HCT116 (cell line): Measurements from ENCODE around the gene TPH2. TPM values are rescaled to one million over a fixed set of nuclear protein-coding genes. Genes with fewer than 3 reads are reported as not detected.

Source experiments
- ATAC-seq: fragments of 200-7000 bp; cut with Tn5 transposase; 2 replicates; pipeline ENCODE4 v1.9.1; 2020; ENCODE audit warnings: mild to moderate bottlenecking, moderate library complexity
- BruUV-seq: library from RNA; stranded (reverse); fragments of 400-500 nt; replicated peaks from 2 replicates; lab custom pipeline; 2021; lab: Mats Ljungman, UMichigan
- CTCF ChIA-PET: fragments of 300-600 bp; sonication (Branson Sonifier 250); formaldehyde crosslinking; loops from one replicate; lab custom pipeline; 2021; ENCODE audit warnings: antibody characterized with exemption; lab: Charles Lee
- POLR2A ChIA-PET: fragments of 300-600, 350-600 bp; sonication (Branson Sonifier 250); formaldehyde crosslinking; loops from one replicate; lab custom pipeline; 2021; ENCODE audit warnings: antibody characterized with exemption; lab: Charles Lee
- RAD21 ChIA-PET, 2 experiments: fragments of 300-600 bp; sonication (Branson Sonifier 250); formaldehyde crosslinking; loops; one replicate each; lab custom pipeline; 2023; ENCODE audit warnings: low total read pairs in 2 of 2; ENCODE audit not compliant: uncharacterized antibody in 2 of 2, unreplicated experiment in 2 of 2, low non-redundant PET in 1 of 2; lab: Charles Lee
- DNase-seq: peaks from one replicate; pipeline ENCODE4 v3.0.0-alpha.2; 2010; ENCODE audit warnings: low read depth, low spot score
- H2AFZ ChIP-seq: fragments of 200-600 bp; shearing (Covaris generic), sonication (generic); 2 replicates; pipeline ENCODE4 v1.6.1; 2017; ENCODE audit warnings: low read depth, mixed run types, mixed read lengths, antibody characterized with exemption, low read length; ENCODE audit not compliant: poor library complexity, severe bottlenecking
- H3K27ac ChIP-seq: 2 replicates; pipeline ENCODE4 v1.5.1; 2012; ENCODE audit warnings: low read depth, low read length
- H3K27me3 ChIP-seq: fragments of 200-600 bp; sonication (generic); 2 replicates; pipeline ENCODE4 v1.6.1; 2016; ENCODE audit warnings: mixed run types, low read length, mixed read lengths; ENCODE audit not compliant: insufficient read depth
- H3K36me3 ChIP-seq, 2 experiments: fragments of 200-500 bp in 1 of 2; fragments of 200-600 bp in 1 of 2; sonication (Bioruptor generic) in 1 of 2; sonication (generic) in 1 of 2; 2 replicates each; pipeline versions ENCODE4 v1.5.1 to v1.6.1; 2014 to 2016; ENCODE audit warnings: low read length in 2 of 2, inconsistent platforms in 1 of 2, mixed read lengths in 1 of 2, mixed run types in 1 of 2; ENCODE audit not compliant: insufficient read depth in 2 of 2, control insufficient read depth in 1 of 2
- H3K4me1 ChIP-seq, 2 experiments: fragments of 200-600 bp in 1 of 2; sonication (generic) in 1 of 2; 2 replicates each; pipeline versions ENCODE4 v1.5.1 to v1.6.1; 2012 to 2017; ENCODE audit warnings: low read length in 2 of 2, inconsistent platforms in 1 of 2, mild to moderate bottlenecking in 1 of 2, mixed read lengths in 1 of 2, mixed run types in 1 of 2, moderate library complexity in 1 of 2; ENCODE audit not compliant: insufficient read depth in 2 of 2, control insufficient read depth in 1 of 2
- H3K4me2 ChIP-seq: fragments of 200-600 bp; sonication (generic); 2 replicates; pipeline ENCODE4 v1.6.1; 2017; ENCODE audit warnings: mixed run types, low read length, mixed read lengths
- H3K4me3 ChIP-seq, 2 experiments: fragments of 200-600 bp in 1 of 2; sonication (generic) in 1 of 2; replicated peaks in 1 of 2; 2 replicates each; pipeline ENCODE4 v1.5.1; 2011 to 2016; ENCODE audit warnings: low read length in 2 of 2, control low read depth in 1 of 2, low read depth in 1 of 2, mild to moderate bottlenecking in 1 of 2, mixed read lengths in 1 of 2, mixed run types in 1 of 2
- H3K79me2 ChIP-seq: fragments of 200-600 bp; sonication (generic); 2 replicates; pipeline ENCODE4 v1.6.1; 2017; ENCODE audit warnings: mild to moderate bottlenecking, mixed run types, low read length, moderate library complexity, mixed read lengths; ENCODE audit not compliant: insufficient read depth
- H3K9ac ChIP-seq: fragments of 200-600 bp; sonication (generic); 2 replicates; pipeline ENCODE4 v1.6.1; 2016; ENCODE audit warnings: low read length, mixed read lengths
- H3K9me2 ChIP-seq: fragments of 200-600 bp; sonication (generic), shearing (Covaris generic); 2 replicates; pipeline ENCODE4 v1.6.1; 2017; ENCODE audit warnings: mixed run types, mild to moderate bottlenecking, moderate library complexity; ENCODE audit not compliant: insufficient read depth
- H3K9me3 ChIP-seq, 2 experiments: fragments of 200-500 bp in 1 of 2; fragments of 200-600 bp in 1 of 2; sonication (Bioruptor generic) in 1 of 2; sonication (generic) in 1 of 2; 2 replicates each; pipeline ENCODE4 v1.6.1; 2014 to 2017; ENCODE audit warnings: low read length in 2 of 2, mixed read lengths in 2 of 2, inconsistent platforms in 1 of 2, low read depth in 1 of 2, mild to moderate bottlenecking in 1 of 2, mixed run types in 1 of 2, moderate library complexity in 1 of 2; ENCODE audit not compliant: control insufficient read depth in 1 of 2, insufficient read depth in 1 of 2
- H4K20me1 ChIP-seq: fragments of 200-600 bp; sonication (generic), shearing (Covaris generic); 2 replicates; pipeline ENCODE4 v1.6.1; 2017; ENCODE audit warnings: mixed run types, mild to moderate bottlenecking, moderate library complexity; ENCODE audit not compliant: insufficient read depth
- CBX3 ChIP-seq: IDR thresholded peaks from 2 replicates; pipeline ENCODE4 v1.6.1; 2012; ENCODE audit warnings: low read depth
- CEBPB ChIP-seq: IDR thresholded peaks from 2 replicates; pipeline ENCODE4 v1.6.1; 2012; ENCODE audit warnings: low read depth
- EGR1 ChIP-seq: IDR thresholded peaks from 2 replicates; pipeline ENCODE4 v1.6.1; 2012; ENCODE audit warnings: low read depth
- EZH2 ChIP-seq: fragments of 200-600 bp; sonication (generic); IDR thresholded peaks from 2 replicates; pipeline ENCODE4 v1.6.1; 2017; ENCODE audit warnings: antibody characterized with exemption, mixed run types
- FOSL1 ChIP-seq: IDR thresholded peaks from 2 replicates; pipeline ENCODE4 v1.6.1; 2012; ENCODE audit warnings: low read depth
- JUND ChIP-seq: IDR thresholded peaks from 2 replicates; pipeline ENCODE4 v1.6.1; 2012
- MAX ChIP-seq: IDR thresholded peaks from 2 replicates; pipeline ENCODE4 v1.6.1; 2012
- POLR2A ChIP-seq: IDR thresholded peaks from 2 replicates; pipeline ENCODE4 v1.7.0; 2011; ENCODE audit warnings: borderline replicate concordance; ENCODE audit not compliant: insufficient read depth, insufficient read length; ENCODE audit errors: extremely low read depth
- RAD21 ChIP-seq: IDR thresholded peaks from 2 replicates; pipeline ENCODE4 v1.6.1; 2012; ENCODE audit warnings: low read depth, mild to moderate bottlenecking
- SIN3A ChIP-seq: IDR thresholded peaks from 2 replicates; pipeline ENCODE4 v1.6.1; 2012; ENCODE audit warnings: low read depth
- SP1 ChIP-seq: IDR thresholded peaks from 2 replicates; pipeline ENCODE4 v1.6.1; 2012; ENCODE audit warnings: low read depth
- SRF ChIP-seq: IDR thresholded peaks from 2 replicates; pipeline ENCODE4 v1.6.1; 2012; ENCODE audit warnings: low read depth
- YY1 ChIP-seq: IDR thresholded peaks from 2 replicates; pipeline ENCODE4 v1.6.1; 2011; ENCODE audit warnings: low read length, low read depth, moderate library complexity, mild to moderate bottlenecking; ENCODE audit not compliant: insufficient replicate concordance; ENCODE audit errors: extremely low read depth
- ZBTB33 ChIP-seq: IDR thresholded peaks from 2 replicates; pipeline ENCODE4 v1.6.1; 2011; ENCODE audit warnings: mild to moderate bottlenecking, low read length, moderate library complexity; ENCODE audit not compliant: insufficient replicate concordance; ENCODE audit errors: extremely low read depth
- ZFX ChIP-seq: fragments of 450-650 bp; IDR thresholded peaks from 2 replicates; pipeline ENCODE4 v1.6.1; 2017
- intact Hi-C: fragments of 100-400 bp; cut with micrococcal nuclease; formaldehyde crosslinking; loops from 2 replicates; pipeline ENCODE4 v1.10.0; 2022
- total RNA-seq: library from RNA; stranded (reverse); gene quantifications from one replicate; pipeline ENCODE4 v1.2.1, GENCODE V29; 2021; ENCODE audit not compliant: unreplicated experiment
- TF ChIP-seq, protein P1 (sequence below): IDR thresholded peaks from 2 replicates; pipeline ENCODE4 v1.6.1; 2012; ENCODE audit warnings: low read depth
- TF ChIP-seq, protein P2 (sequence below), 3 experiments: fragments of 200-600 bp in 1 of 3; sonication (generic) in 1 of 3; IDR thresholded peaks in 2 of 3; conservative IDR thresholded peaks in 1 of 3; 2 replicates each; pipeline ENCODE4 v1.5.1; 2012 to 2017; ENCODE audit warnings: low read depth in 2 of 3, low read length in 2 of 3, antibody characterized with exemption in 1 of 3, borderline replicate concordance in 1 of 3, control low read depth in 1 of 3, mild to moderate bottlenecking in 1 of 3, mixed read lengths in 1 of 3, mixed run types in 1 of 3, moderate library complexity in 1 of 3; ENCODE audit not compliant: insufficient read depth in 1 of 3

TPH2 gene
- total RNA-seq, 1 experiment from 2014 or later, result not detected

GRCh38 chr12:71942703-71943102, 4.1 kb downstream of the TPH2 start:
- Histone ChIP-seq H2AFZ (no peak overlapping the region), H3K4me2 (no peak overlapping the region), H3K9me3 (no peaks in the 10 kb centered on the region), H3K79me2 (no peaks in the 10 kb centered on the region), H4K20me1 (no peaks in the 10 kb centered on the region), H3K4me3 (no peak overlapping the region), H3K9ac (no peak overlapping the region), H3K9me2 (no peaks in the 10 kb centered on the region), H3K27ac (no peak overlapping the region), H3K36me3 (no peaks in the 10 kb centered on the region), H3K27me3 (peaks cover 34% of the 10 kb centered on the region), H3K4me1 (no peaks in the 10 kb centered on the region)
- CTCF ChIA-PET, result no interaction called here
- intact Hi-C loops, result no loop called here
- ATAC-seq, result no peak
- no peak for DNase-seq
- RAD21 ChIA-PET, result no interaction called here
- BruUV-seq, result no TSS peak
- TF ChIP-seq SP1, result no peak
- TF ChIP-seq ZFX, result no peak
- no peak for TF ChIP-seq EZH2
- no peak for TF ChIP-seq ZBTB33
- TF ChIP-seq, protein P1, sequence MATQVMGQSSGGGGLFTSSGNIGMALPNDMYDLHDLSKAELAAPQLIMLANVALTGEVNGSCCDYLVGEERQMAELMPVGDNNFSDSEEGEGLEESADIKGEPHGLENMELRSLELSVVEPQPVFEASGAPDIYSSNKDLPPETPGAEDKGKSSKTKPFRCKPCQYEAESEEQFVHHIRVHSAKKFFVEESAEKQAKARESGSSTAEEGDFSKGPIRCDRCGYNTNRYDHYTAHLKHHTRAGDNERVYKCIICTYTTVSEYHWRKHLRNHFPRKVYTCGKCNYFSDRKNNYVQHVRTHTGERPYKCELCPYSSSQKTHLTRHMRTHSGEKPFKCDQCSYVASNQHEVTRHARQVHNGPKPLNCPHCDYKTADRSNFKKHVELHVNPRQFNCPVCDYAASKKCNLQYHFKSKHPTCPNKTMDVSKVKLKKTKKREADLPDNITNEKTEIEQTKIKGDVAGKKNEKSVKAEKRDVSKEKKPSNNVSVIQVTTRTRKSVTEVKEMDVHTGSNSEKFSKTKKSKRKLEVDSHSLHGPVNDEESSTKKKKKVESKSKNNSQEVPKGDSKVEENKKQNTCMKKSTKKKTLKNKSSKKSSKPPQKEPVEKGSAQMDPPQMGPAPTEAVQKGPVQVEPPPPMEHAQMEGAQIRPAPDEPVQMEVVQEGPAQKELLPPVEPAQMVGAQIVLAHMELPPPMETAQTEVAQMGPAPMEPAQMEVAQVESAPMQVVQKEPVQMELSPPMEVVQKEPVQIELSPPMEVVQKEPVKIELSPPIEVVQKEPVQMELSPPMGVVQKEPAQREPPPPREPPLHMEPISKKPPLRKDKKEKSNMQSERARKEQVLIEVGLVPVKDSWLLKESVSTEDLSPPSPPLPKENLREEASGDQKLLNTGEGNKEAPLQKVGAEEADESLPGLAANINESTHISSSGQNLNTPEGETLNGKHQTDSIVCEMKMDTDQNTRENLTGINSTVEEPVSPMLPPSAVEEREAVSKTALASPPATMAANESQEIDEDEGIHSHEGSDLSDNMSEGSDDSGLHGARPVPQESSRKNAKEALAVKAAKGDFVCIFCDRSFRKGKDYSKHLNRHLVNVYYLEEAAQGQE, result no peak
- TF ChIP-seq RAD21, result no peak
- TF ChIP-seq CEBPB, result no peak
- no peak for TF ChIP-seq MAX
- TF ChIP-seq FOSL1, result no peak
- TF ChIP-seq CBX3, result no peak
- no peak for TF ChIP-seq YY1
- TF ChIP-seq JUND, result no peak
- TF ChIP-seq EGR1, result no peak
- TF ChIP-seq, protein P2, sequence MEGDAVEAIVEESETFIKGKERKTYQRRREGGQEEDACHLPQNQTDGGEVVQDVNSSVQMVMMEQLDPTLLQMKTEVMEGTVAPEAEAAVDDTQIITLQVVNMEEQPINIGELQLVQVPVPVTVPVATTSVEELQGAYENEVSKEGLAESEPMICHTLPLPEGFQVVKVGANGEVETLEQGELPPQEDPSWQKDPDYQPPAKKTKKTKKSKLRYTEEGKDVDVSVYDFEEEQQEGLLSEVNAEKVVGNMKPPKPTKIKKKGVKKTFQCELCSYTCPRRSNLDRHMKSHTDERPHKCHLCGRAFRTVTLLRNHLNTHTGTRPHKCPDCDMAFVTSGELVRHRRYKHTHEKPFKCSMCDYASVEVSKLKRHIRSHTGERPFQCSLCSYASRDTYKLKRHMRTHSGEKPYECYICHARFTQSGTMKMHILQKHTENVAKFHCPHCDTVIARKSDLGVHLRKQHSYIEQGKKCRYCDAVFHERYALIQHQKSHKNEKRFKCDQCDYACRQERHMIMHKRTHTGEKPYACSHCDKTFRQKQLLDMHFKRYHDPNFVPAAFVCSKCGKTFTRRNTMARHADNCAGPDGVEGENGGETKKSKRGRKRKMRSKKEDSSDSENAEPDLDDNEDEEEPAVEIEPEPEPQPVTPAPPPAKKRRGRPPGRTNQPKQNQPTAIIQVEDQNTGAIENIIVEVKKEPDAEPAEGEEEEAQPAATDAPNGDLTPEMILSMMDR (IDR thresholded peaks at IDR 0.05 in 2 of 3, conservative IDR thresholded peaks at IDR 0.05 in 1 of 3; ENCODE audit: borderline replicate concordance in 1 of 3, insufficient read depth in 1 of 3, low read depth in 2 of 3, low read length in 2 of 3), result no peak
- no peak for TF ChIP-seq POLR2A
- no peak for TF ChIP-seq SIN3A
- TF ChIP-seq SRF, result no peak
- POLR2A ChIA-PET, result no interaction called here
